Left lung (tissue), 10 donors: ENCODE data around the gene BPGM. TPM values are rescaled to one million over a fixed set of nuclear protein-coding genes. Genes with fewer than 3 reads are reported as not detected.
A peak's percentile ranks its signal among the peaks of the same experiment; 100 is the strongest.
"Not testable (repeated sequence)": the region's sequence is repeated elsewhere in the genome, so short reads cannot be mapped to it uniquely, and the experiment has no call there.

ENCODE experiments used
- ATAC-seq: fragments of 200-7000 bp; cut with Tn5 transposase; one replicate; pipeline ENCODE4 v1.9.1; 2020; ENCODE audit warnings: moderate library complexity
- DNase-seq, 4 donors: peaks; one replicate each; pipeline ENCODE4 v3.0.0-alpha.2; 2013 to 2020
- H3K27ac ChIP-seq, 2 donors: fragments of 200-600 bp; sonication (generic) in 1 of 2; one replicate each; pipeline versions ENCODE4 v1.5.0 to v1.8.0; 2020 to 2021
- H3K27me3 ChIP-seq, 2 donors: fragments of 200-600 bp; sonication (generic) in 1 of 2; one replicate each; pipeline versions ENCODE4 v1.5.0 to v1.8.0; 2020 to 2021
- H3K36me3 ChIP-seq, 2 donors: fragments of 200-600 bp; sonication (generic) in 1 of 2; one replicate each; pipeline versions ENCODE4 v1.5.0 to v1.8.0; 2020 to 2021
- H3K4me1 ChIP-seq, 2 donors: fragments of 200-600 bp; one replicate each; pipeline ENCODE4 v1.8.0; 2021
- H3K4me3 ChIP-seq, 2 donors: fragments of 200-600 bp; sonication (generic) in 1 of 2; one replicate each; pipeline versions ENCODE4 v1.5.0 to v1.8.0; 2020 to 2021; ENCODE audit warnings: mild to moderate bottlenecking in 1 of 2
- H3K9me3 ChIP-seq, 2 donors: fragments of 200-600 bp; sonication (generic) in 1 of 2; one replicate each; pipeline versions ENCODE4 v1.5.0 to v1.8.0; 2020 to 2021
- CTCF ChIP-seq, 2 donors: fragments of 200-600 bp; sonication (generic) in 1 of 2; IDR thresholded peaks; one replicate each; pipeline versions ENCODE4 v1.5.0 to v1.8.0; 2021; ENCODE audit warnings: antibody characterized with exemption in 2 of 2
- intact Hi-C, 2 donors: fragments of 100-400 bp; cut with DNase I; formaldehyde crosslinking; loops; one replicate each; pipeline versions ENCODE4 v1.11.2 to v1.14.2; 2022
- polyA plus RNA-seq, 6 donors: library from polyadenylated mRNA; unstranded; fragments of 120-200 nt; gene quantifications; one replicate each; pipeline ENCODE4 v1.2.1, GENCODE V29; 2013; ENCODE audit not compliant: insufficient read length in 6 of 6
- total RNA-seq, 2 donors: library from RNA; stranded (reverse); fragmentation: NEBNext Ultra II Directional; extraction: Animal tissue kit (Norgen Biotek cat#: 25700); gene quantifications; one replicate each; pipeline ENCODE4 v1.2.1, GENCODE V29; 2021
- donor health status: DM: no; HTN: yes; CAD: no.
- donor health status: DM: no; HTN: no; CAD: no.

Gene BPGM
- total and polyA plus RNA-seq, 8 donors = 16.0 to 38.9 (median 26.7) TPM

- Histone ChIP-seq H3K9me3 (no peaks in the 10 kb centered on the region), H3K27me3 (no peaks in the 10 kb centered on the region), H3K27ac (no peak overlapping the region), H3K4me1 (no peaks in the 10 kb centered on the region), H3K36me3 (peaks cover 0 to 18% of the 10 kb centered on the region in 2 donors), H3K4me3 (no peak overlapping the region)
- intact Hi-C loops = no loop called here
- ATAC-seq = no peak
- TF ChIP-seq CTCF (IDR thresholded peaks at IDR 0.05) = no peak
- DNase-seq = no peak
Observed at GRCh38 chr7:134662871-134663205, 16.2 kb downstream of the BPGM start.

- intact Hi-C loops, DNase-seq, ATAC-seq, H3K4me3 ChIP-seq, H3K27me3 ChIP-seq, H3K9me3 ChIP-seq, H3K27ac ChIP-seq: not testable (repeated sequence)
- H3K4me1 ChIP-seq = peaks cover 0 to 11% of the 10 kb centered on the region in 2 donors
- H3K36me3 ChIP-seq = peaks cover 0 to 18% of the 10 kb centered on the region in 2 donors
Observed at GRCh38 chr7:134665045-134665444, 18.4 kb downstream of the BPGM start.

DNA sequence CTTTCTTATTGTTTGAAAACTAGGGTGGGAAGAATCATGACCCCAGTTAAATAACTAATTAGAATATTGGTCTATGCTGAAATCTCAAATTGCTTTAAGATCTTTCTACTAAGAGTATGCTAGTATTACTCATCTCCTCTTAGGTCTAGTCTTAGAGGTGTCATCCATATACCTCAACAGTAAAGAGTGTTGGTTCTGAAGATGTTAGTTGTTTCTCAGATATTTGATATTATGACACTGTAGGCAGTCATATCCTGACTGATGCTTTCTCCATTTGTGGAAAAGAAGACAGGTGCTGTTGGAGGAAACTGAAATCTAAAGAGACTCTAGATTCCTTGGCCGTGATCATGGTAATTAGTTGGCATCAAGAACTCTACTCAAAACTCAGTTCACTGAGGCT is 21.2 kb downstream of the BPGM start:
- H3K27me3 ChIP-seq = no peaks in the 10 kb centered on the region
- TF ChIP-seq CTCF (IDR thresholded peaks at IDR 0.05) = no peak
- peaks cover 0 to 14% of the 10 kb centered on the region in 2 donors for H3K4me1 ChIP-seq
- H3K36me3 ChIP-seq = peaks cover 0 to 5% of the 10 kb centered on the region in 2 donors
- no peaks in the 10 kb centered on the region for H3K9me3 ChIP-seq
- ATAC-seq (no peak), DNase-seq (no peak)
- intact Hi-C loops = no loop called here
- H3K4me3 ChIP-seq = no peak overlapping the region
- no peak overlapping the region for H3K27ac ChIP-seq

DNA sequence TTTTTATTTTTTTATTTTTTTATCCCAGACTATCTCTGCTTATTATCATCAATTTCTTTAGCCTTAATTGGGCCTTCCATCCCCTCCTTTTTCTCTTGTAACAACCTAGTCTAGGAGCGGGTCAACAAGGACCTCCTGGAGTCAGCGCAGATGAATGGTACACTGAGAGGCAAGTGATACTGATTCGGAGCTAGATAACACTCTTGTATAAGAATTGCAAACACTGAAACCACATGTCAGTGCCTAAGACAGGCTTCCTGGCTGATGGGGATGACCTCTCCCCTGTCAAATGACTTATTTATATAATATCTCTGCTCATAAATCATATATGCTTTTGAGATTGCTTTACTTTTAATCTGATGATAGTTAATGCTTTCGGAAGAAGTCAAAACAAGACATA is 22.7 kb downstream of the BPGM start:
- ATAC-seq (no peak), DNase-seq (no peak)
- H3K4me3 ChIP-seq = no peak overlapping the region
- TF ChIP-seq CTCF (IDR thresholded peaks at IDR 0.05) = no peak
- no peaks in the 10 kb centered on the region for H3K27me3 ChIP-seq
- peak overlapping the region in 1 of 2 donors; percentile 15 for H3K27ac ChIP-seq
- intact Hi-C loops = no loop called here
- H3K4me1 ChIP-seq = peaks cover 0 to 14% of the 10 kb centered on the region in 2 donors
- no peaks in the 10 kb centered on the region for H3K9me3 ChIP-seq
- H3K36me3 ChIP-seq = no peaks in the 10 kb centered on the region

- no peak for TF ChIP-seq CTCF (IDR thresholded peaks at IDR 0.05)
- Histone ChIP-seq H3K4me3 (no peak overlapping the region), H3K9me3 (peaks cover 0 to 2% of the 10 kb centered on the region in 2 donors), H3K36me3 (no peaks in the 10 kb centered on the region), H3K4me1 (peaks cover 0 to 14% of the 10 kb centered on the region in 2 donors), H3K27ac (peak overlapping the region in 1 of 2 donors; percentile 15), H3K27me3 (no peaks in the 10 kb centered on the region)
- DNase-seq (peak in 1 of 4 donors; percentile 27), ATAC-seq (peak; percentile 54)
- intact Hi-C loops = no loop called here
Observed at GRCh38 chr7:134669845-134670373, 23.3 kb downstream of the BPGM start.

DNA sequence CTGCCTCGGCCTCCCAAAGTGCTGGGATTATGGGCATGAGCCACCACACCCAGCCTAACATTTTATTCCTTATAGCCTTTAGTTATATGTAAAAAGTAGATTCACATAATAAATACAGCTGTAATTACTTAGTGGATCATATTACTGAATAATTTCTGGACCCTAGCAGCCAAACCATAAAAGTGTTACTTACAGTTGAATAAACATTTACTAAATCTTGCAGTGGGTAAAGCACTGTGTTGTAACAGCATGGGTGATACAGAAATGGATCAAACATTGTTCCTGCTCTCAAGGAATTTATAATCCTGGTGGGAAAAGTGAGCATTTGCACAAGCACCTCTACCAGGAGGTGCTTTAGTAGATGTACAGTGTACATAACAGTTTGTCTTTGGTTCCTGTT is 25.0 kb downstream of the BPGM start:
- no peaks in the 10 kb centered on the region for H3K36me3 ChIP-seq
- TF ChIP-seq CTCF (IDR thresholded peaks at IDR 0.05) = no peak
- H3K4me1 ChIP-seq = peaks cover 0 to 14% of the 10 kb centered on the region in 2 donors
- H3K27ac ChIP-seq = no peak overlapping the region
- no peaks in the 10 kb centered on the region for H3K27me3 ChIP-seq
- no peak overlapping the region for H3K4me3 ChIP-seq
- peaks cover 0 to 2% of the 10 kb centered on the region in 2 donors for H3K9me3 ChIP-seq
- intact Hi-C loops = no loop called here
- DNase-seq = no peak
- no peak for ATAC-seq
